ENCODE results near the gene OTOP3.

GRCh38 chr17:74893936-74894671 is 41.6 kb upstream of the OTOP3 start:
- no peak for TF ChIP-seq POLR2AphosphoS5 (IDR thresholded peaks at IDR 0.05)
- TF ChIP-seq, protein P1, sequence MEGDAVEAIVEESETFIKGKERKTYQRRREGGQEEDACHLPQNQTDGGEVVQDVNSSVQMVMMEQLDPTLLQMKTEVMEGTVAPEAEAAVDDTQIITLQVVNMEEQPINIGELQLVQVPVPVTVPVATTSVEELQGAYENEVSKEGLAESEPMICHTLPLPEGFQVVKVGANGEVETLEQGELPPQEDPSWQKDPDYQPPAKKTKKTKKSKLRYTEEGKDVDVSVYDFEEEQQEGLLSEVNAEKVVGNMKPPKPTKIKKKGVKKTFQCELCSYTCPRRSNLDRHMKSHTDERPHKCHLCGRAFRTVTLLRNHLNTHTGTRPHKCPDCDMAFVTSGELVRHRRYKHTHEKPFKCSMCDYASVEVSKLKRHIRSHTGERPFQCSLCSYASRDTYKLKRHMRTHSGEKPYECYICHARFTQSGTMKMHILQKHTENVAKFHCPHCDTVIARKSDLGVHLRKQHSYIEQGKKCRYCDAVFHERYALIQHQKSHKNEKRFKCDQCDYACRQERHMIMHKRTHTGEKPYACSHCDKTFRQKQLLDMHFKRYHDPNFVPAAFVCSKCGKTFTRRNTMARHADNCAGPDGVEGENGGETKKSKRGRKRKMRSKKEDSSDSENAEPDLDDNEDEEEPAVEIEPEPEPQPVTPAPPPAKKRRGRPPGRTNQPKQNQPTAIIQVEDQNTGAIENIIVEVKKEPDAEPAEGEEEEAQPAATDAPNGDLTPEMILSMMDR (IDR thresholded peaks at IDR 0.05), result no peak
